GM12878 (cell line): ENCODE results near the gene TCHP. TPM values are rescaled to one million over a fixed set of nuclear protein-coding genes. Genes with fewer than 3 reads are reported as not detected.

ENCODE experiments used
- ATAC-seq: fragments of 200-7000 bp; cut with Tn5 transposase; 3 replicates; pipeline ENCODE4 v1.9.1; 2020; ENCODE audit warnings: mild to moderate bottlenecking, moderate library complexity
- BruUV-seq: library from RNA; stranded (reverse); fragments of 400-500 nt; replicated peaks from 2 replicates; lab custom pipeline; 2021; lab: Mats Ljungman, UMichigan
- CTCF ChIA-PET: fragments of 300-600 bp; sonication (Branson Sonifier 250); formaldehyde crosslinking; extraction: SDS; loops from one replicate; lab custom pipeline; 2021; ENCODE audit warnings: inconsistent platforms; lab: Yijun Ruan, JAX
- POLR2A ChIA-PET: fragments of 350-600 bp; formaldehyde crosslinking; extraction: SDS; loops from one replicate; lab custom pipeline; 2021; ENCODE audit warnings: inconsistent platforms; lab: Charles Lee
- RAD21 ChIA-PET: fragments of 300-600 bp; sonication (Branson Sonifier 250); formaldehyde crosslinking; loops from one replicate; lab custom pipeline; 2023; ENCODE audit warnings: antibody characterized with exemption; ENCODE audit not compliant: unreplicated experiment; lab: Charles Lee
- SMC1A ChIA-PET: fragments of 300-600 bp; sonication (Branson Sonifier 250); formaldehyde crosslinking; loops from one replicate; lab custom pipeline; 2023; ENCODE audit not compliant: unreplicated experiment, uncharacterized antibody; lab: Charles Lee
- DNase-seq: peaks from one replicate; pipeline ENCODE4 v3.0.0-alpha.2; 2011; ENCODE audit warnings: low read depth, low spot score
- FAIRE-seq: peaks from 3 replicates; lab custom pipeline; 2011; peaks lifted over from hg19 to GRCh38; lab: Jason Lieb, UNC
- H2AFZ ChIP-seq: 2 replicates; pipeline ENCODE4 v1.6.0; 2011; ENCODE audit warnings: low read depth, low read length, control low read depth; ENCODE audit not compliant: control insufficient read depth
- H3K27ac ChIP-seq: 2 replicates; pipeline ENCODE4 v1.5.1; 2011; ENCODE audit warnings: control low read depth; ENCODE audit not compliant: control insufficient read depth, insufficient read depth
- H3K27me3 ChIP-seq, 2 experiments: replicated peaks in 1 of 2; 2 replicates each; pipeline versions ENCODE4 v1.6.0 to v1.6.1; 2011; ENCODE audit warnings: low read length in 1 of 2; ENCODE audit not compliant: control insufficient read depth in 2 of 2, insufficient read depth in 2 of 2
- H3K36me3 ChIP-seq, 2 experiments: 2 replicates each; pipeline ENCODE4 v1.5.1; 2011; ENCODE audit warnings: low read length in 1 of 2; ENCODE audit not compliant: control insufficient read depth in 2 of 2, insufficient read depth in 2 of 2
- H3K4me1 ChIP-seq: 2 replicates; pipeline ENCODE4 v1.6.1; 2011; ENCODE audit warnings: mild to moderate bottlenecking, low read length, moderate library complexity, mixed read lengths; ENCODE audit not compliant: control insufficient read depth, insufficient read depth
- H3K4me2 ChIP-seq: 2 replicates; pipeline ENCODE4 v1.6.0; 2011; ENCODE audit warnings: control low read depth; ENCODE audit not compliant: control insufficient read depth, insufficient read depth
- H3K4me3 ChIP-seq: fragments of 200-600 bp; sonication (generic); 2 replicates; pipeline ENCODE4 v1.5.1; 2016
- H3K79me2 ChIP-seq: 2 replicates; pipeline ENCODE4 v1.6.0; 2011; ENCODE audit warnings: low read length; ENCODE audit not compliant: control insufficient read depth, insufficient read depth
- H3K9ac ChIP-seq: 2 replicates; pipeline ENCODE4 v1.8.0; 2011; ENCODE audit warnings: low read length, control low read depth, mixed read lengths; ENCODE audit not compliant: control insufficient read depth, insufficient read depth
- H3K9me3 ChIP-seq: replicated peaks from 3 replicates; pipeline ENCODE4 v1.5.1; 2011; ENCODE audit warnings: mild to moderate bottlenecking, low read length; ENCODE audit not compliant: control insufficient read depth, insufficient read depth
- H4K20me1 ChIP-seq: 2 replicates; pipeline ENCODE4 v1.6.0; 2011; ENCODE audit not compliant: control insufficient read depth, insufficient read depth
- BCL3 ChIP-seq: IDR thresholded peaks from 2 replicates; pipeline ENCODE4 v1.6.1; 2011; ENCODE audit warnings: borderline replicate concordance, low read depth, mild to moderate bottlenecking, moderate library complexity, low read length; ENCODE audit not compliant: insufficient read depth, poor library complexity, severe bottlenecking
- BRCA1 ChIP-seq: IDR thresholded peaks from 2 replicates; pipeline ENCODE4 v1.6.1; 2011; ENCODE audit warnings: low read depth, low read length, improper control_type of control experiment
- CHD1 ChIP-seq: IDR thresholded peaks from 2 replicates; pipeline ENCODE4 v1.6.1; 2012; ENCODE audit warnings: low read depth, low read length, improper control_type of control experiment
- E4F1 ChIP-seq: fragments of 450-650 bp; IDR thresholded peaks from 2 replicates; pipeline ENCODE4 v1.6.1; 2018; ENCODE audit warnings: borderline replicate concordance, mild to moderate bottlenecking; ENCODE audit not compliant: partially characterized antibody
- EED ChIP-seq: sonication (generic); IDR thresholded peaks from 2 replicates; pipeline ENCODE4 v1.6.1; 2016; ENCODE audit warnings: antibody characterized with exemption, low read depth
- ETV6 ChIP-seq, 2 experiments: fragments of 450-650 bp in 1 of 2; IDR thresholded peaks in 1 of 2; conservative IDR thresholded peaks in 1 of 2; 2 replicates each; pipeline ENCODE4 v1.6.1; 2014; ENCODE audit warnings: antibody characterized with exemption in 1 of 2, borderline replicate concordance in 1 of 2, low read depth in 1 of 2, mild to moderate bottlenecking in 1 of 2, moderate library complexity in 1 of 2
- MTA2 ChIP-seq: fragments of 450-650 bp; IDR thresholded peaks from 2 replicates; pipeline ENCODE4 v1.6.1; 2016; ENCODE audit warnings: low read depth, mild to moderate bottlenecking, moderate library complexity
- NFYA ChIP-seq: IDR thresholded peaks from 2 replicates; pipeline ENCODE4 v1.6.1; 2011; ENCODE audit warnings: low read depth, mild to moderate bottlenecking, low read length, improper control_type of control experiment, borderline replicate concordance
- PKNOX1 ChIP-seq: fragments of 450-650 bp; IDR thresholded peaks from 2 replicates; pipeline ENCODE4 v1.6.1; 2016; ENCODE audit warnings: mild to moderate bottlenecking
- POLR2A ChIP-seq: IDR thresholded peaks from 2 replicates; pipeline ENCODE4 v1.6.1; 2011; ENCODE audit warnings: low read depth, mild to moderate bottlenecking, low read length
- RAD21 ChIP-seq: IDR thresholded peaks from 2 replicates; pipeline ENCODE4 v1.6.1; 2011; ENCODE audit warnings: mild to moderate bottlenecking, low read depth, low read length, moderate library complexity; ENCODE audit not compliant: insufficient read depth
- RBBP5 ChIP-seq: fragments of 200-600 bp; sonication (generic); conservative IDR thresholded peaks from 2 replicates; pipeline ENCODE4 v1.6.1; 2016
- SMAD5 ChIP-seq: IDR thresholded peaks from 2 replicates; pipeline ENCODE4 v1.6.1; 2016; ENCODE audit warnings: antibody characterized with exemption, low read depth
- SMARCA5 ChIP-seq: fragments of 450-650 bp; IDR thresholded peaks from 2 replicates; pipeline ENCODE4 v1.6.1; 2017; ENCODE audit warnings: mild to moderate bottlenecking
- SREBF2 ChIP-seq: IDR thresholded peaks from 2 replicates; pipeline ENCODE4 v1.6.1; 2012; ENCODE audit warnings: mild to moderate bottlenecking, low read length
- STAT1 ChIP-seq: fragments of 450-650 bp; conservative IDR thresholded peaks from 2 replicates; pipeline ENCODE4 v1.6.1; 2014; ENCODE audit warnings: antibody characterized with exemption, mild to moderate bottlenecking
- TBL1XR1 ChIP-seq: IDR thresholded peaks from 2 replicates; pipeline ENCODE4 v1.6.1; 2012; ENCODE audit warnings: low read depth, low read length, improper control_type of control experiment
- YBX1 ChIP-seq: fragments of 450-650 bp; IDR thresholded peaks from 2 replicates; pipeline ENCODE4 v1.6.1; 2016; ENCODE audit warnings: antibody characterized with exemption
- ZNF24 ChIP-seq: fragments of 450-650 bp; IDR thresholded peaks from 2 replicates; pipeline ENCODE4 v1.6.1; 2017; ENCODE audit warnings: antibody characterized with exemption, mild to moderate bottlenecking
- ZZZ3 ChIP-seq: IDR thresholded peaks from 2 replicates; pipeline ENCODE4 v1.6.1; 2011; ENCODE audit warnings: low read depth; ENCODE audit not compliant: control insufficient read depth, insufficient read length
- WGBS: methylation state at CpG from one replicate; pipeline ENCODE4 v1.1.6; 2016; ENCODE audit warnings: low lambda C conversion rate; ENCODE audit not compliant: insufficient replicate concordance, insufficient coverage; ENCODE audit errors: missing lambda C conversion rate; 5-methylcytosine and 5-hydroxymethylcytosine counted together
- in situ Hi-C: fragments of 300-500 bp; cut with MboI; formaldehyde crosslinking; loops from 9 replicates; pipeline ENCODE4 v1.14.3; 2018; ENCODE audit warnings: mixed read lengths
- intact Hi-C: fragments of 100-400 bp; cut with micrococcal nuclease; formaldehyde crosslinking; loops from one replicate; pipeline ENCODE4 v1.14.2; 2022; ENCODE audit not compliant: unreplicated experiment
- polyA plus RNA-seq, 11 experiments: library from polyadenylated mRNA; depleted of rRNA in 4 of 11; unstranded in 6 of 11; stranded (reverse) in 5 of 11; fragments of >200 nt; fragmentation: Nextera tagmentation in 4 of 11; fragmentation: Illumina TruSeq in 1 of 11; extraction: Ambion mirVana in 4 of 11; extraction: Trizol in 1 of 11; gene quantifications; 1 replicate in 1 of 11; 2 replicates in 10 of 11; pipeline versions ENCODE4 v1.2.1 to v1.2.3, GENCODE V29; 2011 to 2016; ENCODE audit warnings: inconsistent platforms in 2 of 11, missing spikeins in 2 of 11, low read depth in 1 of 11
- total RNA-seq, 4 experiments: library from RNA; depleted of rRNA in 3 of 4; stranded (reverse); fragments of >200 nt in 3 of 4; fragmentation: Illumina TruSeq in 1 of 4; extraction: Trizol in 1 of 4; gene quantifications; 2 replicates each; pipeline versions ENCODE4 v1.2.1 to v1.2.3, GENCODE V29; 2013 to 2021

Gene TCHP
- total and polyA plus RNA-seq, 10 of the 15 experiments (the other 5 are each of a cell fraction or from before 2014, with no cell fraction given): 4.8 to 18.6 (median 15.0) TPM

GRCh38 chr12:109912855-109913321 lies 12.8 kb downstream of the TCHP start:
- ChIA-PET POLR2A (interaction anchor here (0.7 kb wide), 1 partner anchor 28 kb away, joined by 3 read pairs; no protein-coding TSS in a partner anchor), CTCF (interaction anchor here (2.1 kb wide), 1 partner anchor 12 kb away, joined by 5 read pairs; the partner anchor contains the start of gene TCHP), SMC1A (interaction anchor here (0.9 kb wide), 1 partner anchor 9 kb away, joined by 4 read pairs; no protein-coding TSS in a partner anchor), RAD21 (no interaction called here)
- no peaks in the 10 kb centered on the region for H3K9me3 ChIP-seq
- in situ Hi-C loops: no loop called here
- H3K27me3 ChIP-seq: no peaks in the 10 kb centered on the region
- FAIRE-seq (no peak), DNase-seq (no peak), ATAC-seq (no peak)
- H3K9ac ChIP-seq: no peak overlapping the region
- H3K79me2 ChIP-seq: no peaks in the 10 kb centered on the region
- no peak overlapping the region for H3K4me2 ChIP-seq
- no peak overlapping the region for H3K27ac ChIP-seq
- H3K4me3 ChIP-seq: no peak overlapping the region
- no TSS peak for BruUV-seq
- 92% methylated on average over 12 of the region's 12 CpGs for WGBS
- H4K20me1 ChIP-seq: no peaks in the 10 kb centered on the region
- H3K36me3 ChIP-seq: peaks cover 14 to 26% of the 10 kb centered on the region in 2 experiments
- H2AFZ ChIP-seq: no peak overlapping the region
- no peaks in the 10 kb centered on the region for H3K4me1 ChIP-seq
- no peak for TF ChIP-seq SMARCA5
- no peak for TF ChIP-seq SREBF2
- no peak for TF ChIP-seq BRCA1
- TF ChIP-seq CHD1: no peak
- no peak for TF ChIP-seq PKNOX1
- TF ChIP-seq E4F1: no peak
- TF ChIP-seq ZZZ3: no peak
- TF ChIP-seq TBL1XR1: no peak
- TF ChIP-seq YBX1: no peak
- no peak for TF ChIP-seq ETV6 (conservative IDR thresholded peaks at IDR 0.05 in 1 of 2, IDR thresholded peaks at IDR 0.05 in 1 of 2; ENCODE audit: borderline replicate concordance in 1 of 2, low read depth in 1 of 2)
- TF ChIP-seq RBBP5: no peak
- no peak for TF ChIP-seq BCL3
- TF ChIP-seq STAT1: no peak
- TF ChIP-seq NFYA: no peak
- no peak for TF ChIP-seq ZNF24
- no peak for TF ChIP-seq POLR2A
- no peak for TF ChIP-seq EED
- no peak for TF ChIP-seq RAD21
- TF ChIP-seq SMAD5: no peak
- TF ChIP-seq MTA2: no peak
- intact Hi-C loops: no loop called here
